HEK293 (cell line): Measurements from ENCODE around the gene LRRC51.

ENCODE experiments used
- CTCF ChIA-PET: fragments of 350-600 bp; formaldehyde crosslinking; extraction: SDS; loops from one replicate; lab custom pipeline; 2021; ENCODE audit warnings: antibody characterized with exemption; lab: Yijun Ruan, JAX
- POLR2A ChIA-PET: fragments of 300-600 bp; formaldehyde crosslinking; extraction: SDS; loops from one replicate; lab custom pipeline; 2020; ENCODE audit warnings: antibody characterized with exemption, inconsistent platforms; lab: Yijun Ruan, JAX
- H3K27ac ChIP-seq: fragments of 200-500 bp; sonication (Bioruptor generic); 2 replicates; pipeline ENCODE4 v1.5.1; 2014; ENCODE audit warnings: low read depth, low read length, control low read depth, inconsistent platforms; ENCODE audit errors: extremely low read depth
- H3K36me3 ChIP-seq, 2 experiments: fragments of 200-500 bp in 1 of 2; sonication (Bioruptor generic) in 1 of 2; 1 replicate in 1 of 2; 2 replicates in 1 of 2; pipeline ENCODE4 v1.5.1; 2014 to 2017; ENCODE audit warnings: inconsistent platforms in 2 of 2, low read length in 2 of 2; ENCODE audit not compliant: control insufficient read depth in 2 of 2, insufficient read depth in 1 of 2
- H3K4me1 ChIP-seq: fragments of 200-500 bp; sonication (Bioruptor generic); 2 replicates; pipeline ENCODE4 v1.5.1; 2014; ENCODE audit warnings: mild to moderate bottlenecking, low read length, inconsistent platforms; ENCODE audit not compliant: control insufficient read depth, insufficient read depth
- H3K4me3 ChIP-seq: 2 replicates; pipeline ENCODE4 v1.5.1; 2011; ENCODE audit warnings: low read depth, mild to moderate bottlenecking, control low read depth, low read length, moderate library complexity
- H3K9me3 ChIP-seq: fragments of 200-500 bp; sonication (Bioruptor generic); 2 replicates; pipeline ENCODE4 v1.5.1; 2014; ENCODE audit warnings: low read depth, low read length, inconsistent platforms; ENCODE audit not compliant: control insufficient read depth, insufficient read depth
- BCL11B ChIP-seq: fragments of 450-650 bp; formaldehyde crosslinking; IDR thresholded peaks from 2 replicates; pipeline ENCODE4 v1.5.1; 2016; ENCODE audit warnings: low read depth, missing biosample characterization, missing genetic modification characterization
- EGR2 ChIP-seq: fragments of 450-650 bp; formaldehyde crosslinking; IDR thresholded peaks from 2 replicates; pipeline ENCODE4 v1.5.1; 2016; ENCODE audit warnings: low read depth, missing biosample characterization, missing genetic modification characterization
- KLF9 ChIP-seq: fragments of 450-650 bp; formaldehyde crosslinking; IDR thresholded peaks from 2 replicates; pipeline ENCODE4 v1.5.1; 2016; ENCODE audit warnings: missing biosample characterization, missing genetic modification characterization, low read depth
- MEIS1 ChIP-seq: sonication (generic); formaldehyde crosslinking; IDR thresholded peaks from 2 replicates; pipeline ENCODE4 v1.8.1; 2022; ENCODE audit warnings: missing genetic modification reagents, mild to moderate bottlenecking, borderline replicate concordance
- SCRT2 ChIP-seq: fragments of 450-650 bp; formaldehyde crosslinking; IDR thresholded peaks from 2 replicates; pipeline ENCODE4 v1.5.1; 2016; ENCODE audit warnings: missing biosample characterization, missing genetic modification characterization
- SETDB1 ChIP-seq: IDR thresholded peaks from one replicate; pipeline ENCODE4 v1.6.1; 2017; ENCODE audit warnings: mild to moderate bottlenecking, low read length, moderate library complexity, mixed read lengths; ENCODE audit not compliant: insufficient read length
- SP2 ChIP-seq: fragments of 450-650 bp; formaldehyde crosslinking; IDR thresholded peaks from 2 replicates; pipeline ENCODE4 v1.5.1; 2016; ENCODE audit warnings: missing biosample characterization, missing genetic modification characterization
- SP7 ChIP-seq: fragments of 450-650 bp; formaldehyde crosslinking; IDR thresholded peaks from 2 replicates; pipeline ENCODE4 v1.5.1; 2016; ENCODE audit warnings: missing biosample characterization, missing genetic modification characterization
- ZBTB17 ChIP-seq: fragments of 450-650 bp; formaldehyde crosslinking; IDR thresholded peaks from 2 replicates; pipeline ENCODE4 v1.5.1; 2016; ENCODE audit warnings: missing biosample characterization, missing genetic modification characterization
- ZBTB20 ChIP-seq: fragments of 450-650 bp; formaldehyde crosslinking; IDR thresholded peaks from 2 replicates; pipeline ENCODE4 v1.5.1; 2016; ENCODE audit warnings: missing biosample characterization, missing genetic modification characterization
- ZBTB48 ChIP-seq: fragments of 450-650 bp; formaldehyde crosslinking; IDR thresholded peaks from 2 replicates; pipeline ENCODE4 v1.5.1; 2016; ENCODE audit warnings: missing biosample characterization, missing genetic modification characterization
- ZBTB8A ChIP-seq: fragments of 450-650 bp; formaldehyde crosslinking; IDR thresholded peaks from 2 replicates; pipeline ENCODE4 v1.5.1; 2016; ENCODE audit warnings: missing biosample characterization, missing genetic modification characterization
- TF ChIP-seq, protein P1 (sequence below): fragments of 450-650 bp; formaldehyde crosslinking; IDR thresholded peaks from 2 replicates; pipeline ENCODE4 v1.5.1; 2017; ENCODE audit warnings: missing biosample characterization, missing genetic modification characterization
- TF ChIP-seq, protein P2 (sequence below): fragments of 450-650 bp; formaldehyde crosslinking; IDR thresholded peaks from 2 replicates; pipeline ENCODE4 v1.5.1; 2017; ENCODE audit warnings: missing biosample characterization, missing genetic modification characterization
- TF ChIP-seq, protein P3 (sequence below): fragments of 450-650 bp; formaldehyde crosslinking; optimal IDR thresholded peaks from 2 replicates; pipeline ENCODE3; 2016; ENCODE audit warnings: missing biosample characterization, mild to moderate bottlenecking, missing genetic modification characterization
- TF ChIP-seq, protein P4 (sequence below): fragments of 450-650 bp; formaldehyde crosslinking; IDR thresholded peaks from 2 replicates; pipeline ENCODE4 v1.5.1; 2016; ENCODE audit warnings: missing biosample characterization, missing genetic modification characterization
- TF ChIP-seq, protein P5 (sequence below): fragments of 450-650 bp; formaldehyde crosslinking; IDR thresholded peaks from 2 replicates; pipeline ENCODE4 v1.5.1; 2017; ENCODE audit warnings: missing biosample characterization, missing genetic modification characterization

The LRRC51 gene

DNA sequence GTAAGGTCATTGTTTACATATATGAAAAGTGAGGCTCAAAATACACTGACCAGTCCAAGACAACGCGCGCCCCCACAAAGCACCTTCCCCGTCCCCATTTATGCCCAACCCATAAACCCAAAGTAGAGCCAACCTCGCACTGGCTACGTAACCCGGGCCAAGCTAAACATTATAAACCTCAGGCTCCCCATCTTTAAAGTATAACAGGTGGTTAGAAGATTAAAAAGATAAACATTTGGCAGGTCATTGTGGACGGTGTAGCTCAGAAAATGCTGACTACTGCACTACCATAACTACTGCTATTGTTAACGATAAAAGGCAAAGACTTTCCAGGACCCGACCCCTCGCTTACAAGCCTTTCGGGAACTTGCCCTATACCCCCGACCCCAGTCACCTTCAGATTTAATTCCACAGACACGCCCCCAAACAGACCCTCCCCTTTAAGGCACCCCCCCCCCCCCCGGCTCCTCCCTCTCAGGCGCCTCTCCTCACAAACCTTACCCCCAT is 778 bp upstream of the LRRC51 start:
- peak overlapping the region; percentile 77 for H3K4me3 ChIP-seq
- peak overlapping the region; percentile 57 for H3K27ac ChIP-seq
- peaks cover 0 to 8% of the 10 kb centered on the region in 2 experiments; a peak in 2 of 3 replicates for H3K36me3 ChIP-seq
- TF ChIP-seq, protein P1, sequence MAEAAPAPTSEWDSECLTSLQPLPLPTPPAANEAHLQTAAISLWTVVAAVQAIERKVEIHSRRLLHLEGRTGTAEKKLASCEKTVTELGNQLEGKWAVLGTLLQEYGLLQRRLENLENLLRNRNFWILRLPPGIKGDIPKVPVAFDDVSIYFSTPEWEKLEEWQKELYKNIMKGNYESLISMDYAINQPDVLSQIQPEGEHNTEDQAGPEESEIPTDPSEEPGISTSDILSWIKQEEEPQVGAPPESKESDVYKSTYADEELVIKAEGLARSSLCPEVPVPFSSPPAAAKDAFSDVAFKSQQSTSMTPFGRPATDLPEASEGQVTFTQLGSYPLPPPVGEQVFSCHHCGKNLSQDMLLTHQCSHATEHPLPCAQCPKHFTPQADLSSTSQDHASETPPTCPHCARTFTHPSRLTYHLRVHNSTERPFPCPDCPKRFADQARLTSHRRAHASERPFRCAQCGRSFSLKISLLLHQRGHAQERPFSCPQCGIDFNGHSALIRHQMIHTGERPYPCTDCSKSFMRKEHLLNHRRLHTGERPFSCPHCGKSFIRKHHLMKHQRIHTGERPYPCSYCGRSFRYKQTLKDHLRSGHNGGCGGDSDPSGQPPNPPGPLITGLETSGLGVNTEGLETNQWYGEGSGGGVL (tag by site-specific recombination) = peak; percentile 42; the same call in 1 of the 2 replicates
- TF ChIP-seq SCRT2 (tag by site-specific recombination) (peak; percentile 73), ZBTB48 (0 out of 2 replicates have a peak, but pooled peaks have one; percentile 27), EGR2 (tag by site-specific recombination) (0 out of 2 replicates have a peak, but pooled peaks have one; percentile 3), BCL11B (tag by site-specific recombination) (0 out of 2 replicates have a peak, but pooled peaks have one; percentile 50), SP7 (tag by site-specific recombination) (0 out of 2 replicates have a peak, but pooled peaks have one; percentile 6), KLF9 (peak; percentile 81), ZBTB20 (tag by site-specific recombination) (no peak), SP2 (tag by site-specific recombination) (no peak), SETDB1 (no peak)
- TF ChIP-seq, all 188 proteins: peak for 7
- Histone ChIP-seq H3K4me1 (no peaks in the 10 kb centered on the region), H3K9me3 (no peaks in the 10 kb centered on the region)
- CTCF ChIA-PET = interaction anchor here (2.5 kb wide), 1 partner anchor 55 kb away, joined by 22 read pairs; no protein-coding TSS in a partner anchor
- POLR2A ChIA-PET = interaction anchor here (0.8 kb wide), 2 partner anchors 41 to 351 kb away, joined by 4 to 7 read pairs; no protein-coding TSS in a partner anchor

DNA sequence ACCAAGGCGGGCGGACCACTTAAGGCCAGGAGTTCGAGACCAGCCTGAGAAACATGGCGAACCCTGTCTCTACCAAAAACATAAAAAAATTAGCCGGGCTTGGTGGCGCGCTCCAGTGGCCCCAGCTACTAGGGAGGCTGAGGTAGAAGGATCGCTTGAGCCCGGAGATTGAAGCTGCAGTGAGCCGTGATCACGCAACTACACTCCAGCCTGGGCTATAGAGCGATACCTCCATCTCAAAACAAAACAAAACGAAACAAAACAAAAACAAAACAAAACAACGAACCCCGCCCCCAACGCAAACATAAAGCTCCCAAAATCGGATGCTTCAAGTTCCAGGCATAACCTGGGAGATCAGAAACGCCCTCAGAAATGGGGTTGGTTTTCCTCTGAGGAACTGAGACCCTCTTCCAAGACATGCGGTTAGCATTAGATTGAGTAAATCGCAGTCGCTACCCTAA is 564 bp downstream of the LRRC51 start:
- CTCF ChIA-PET = interaction anchor here (0.6 to 2.3 kb wide), 6 partner anchors 10 to 374 kb away, joined by 3 to 17 read pairs (median 6); no protein-coding TSS in a partner anchor
- Histone ChIP-seq H3K36me3 (peaks cover 0 to 4% of the 10 kb centered on the region in 2 experiments; a peak in 2 of 3 replicates), H3K4me3 (peak overlapping the region; percentile 57), H3K4me1 (no peaks in the 10 kb centered on the region), H3K9me3 (no peaks in the 10 kb centered on the region), H3K27ac (no peak overlapping the region; the same call in 1 of the 2 replicates)
- no peak for TF ChIP-seq MEIS1 (CRISPR knock-in tag)
- TF ChIP-seq, protein P2, sequence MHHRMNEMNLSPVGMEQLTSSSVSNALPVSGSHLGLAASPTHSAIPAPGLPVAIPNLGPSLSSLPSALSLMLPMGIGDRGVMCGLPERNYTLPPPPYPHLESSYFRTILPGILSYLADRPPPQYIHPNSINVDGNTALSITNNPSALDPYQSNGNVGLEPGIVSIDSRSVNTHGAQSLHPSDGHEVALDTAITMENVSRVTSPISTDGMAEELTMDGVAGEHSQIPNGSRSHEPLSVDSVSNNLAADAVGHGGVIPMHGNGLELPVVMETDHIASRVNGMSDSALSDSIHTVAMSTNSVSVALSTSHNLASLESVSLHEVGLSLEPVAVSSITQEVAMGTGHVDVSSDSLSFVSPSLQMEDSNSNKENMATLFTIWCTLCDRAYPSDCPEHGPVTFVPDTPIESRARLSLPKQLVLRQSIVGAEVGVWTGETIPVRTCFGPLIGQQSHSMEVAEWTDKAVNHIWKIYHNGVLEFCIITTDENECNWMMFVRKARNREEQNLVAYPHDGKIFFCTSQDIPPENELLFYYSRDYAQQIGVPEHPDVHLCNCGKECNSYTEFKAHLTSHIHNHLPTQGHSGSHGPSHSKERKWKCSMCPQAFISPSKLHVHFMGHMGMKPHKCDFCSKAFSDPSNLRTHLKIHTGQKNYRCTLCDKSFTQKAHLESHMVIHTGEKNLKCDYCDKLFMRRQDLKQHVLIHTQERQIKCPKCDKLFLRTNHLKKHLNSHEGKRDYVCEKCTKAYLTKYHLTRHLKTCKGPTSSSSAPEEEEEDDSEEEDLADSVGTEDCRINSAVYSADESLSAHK (tag by site-specific recombination) = 0 out of 2 replicates have a peak, but pooled peaks have one; percentile 2
- POLR2A ChIA-PET = interaction anchor here (0.6 to 1.8 kb wide), 5 partner anchors 13 to 49 kb away, joined by 3 to 6 read pairs (median 3); partner anchors contain the start of gene ANAPC15

DNA sequence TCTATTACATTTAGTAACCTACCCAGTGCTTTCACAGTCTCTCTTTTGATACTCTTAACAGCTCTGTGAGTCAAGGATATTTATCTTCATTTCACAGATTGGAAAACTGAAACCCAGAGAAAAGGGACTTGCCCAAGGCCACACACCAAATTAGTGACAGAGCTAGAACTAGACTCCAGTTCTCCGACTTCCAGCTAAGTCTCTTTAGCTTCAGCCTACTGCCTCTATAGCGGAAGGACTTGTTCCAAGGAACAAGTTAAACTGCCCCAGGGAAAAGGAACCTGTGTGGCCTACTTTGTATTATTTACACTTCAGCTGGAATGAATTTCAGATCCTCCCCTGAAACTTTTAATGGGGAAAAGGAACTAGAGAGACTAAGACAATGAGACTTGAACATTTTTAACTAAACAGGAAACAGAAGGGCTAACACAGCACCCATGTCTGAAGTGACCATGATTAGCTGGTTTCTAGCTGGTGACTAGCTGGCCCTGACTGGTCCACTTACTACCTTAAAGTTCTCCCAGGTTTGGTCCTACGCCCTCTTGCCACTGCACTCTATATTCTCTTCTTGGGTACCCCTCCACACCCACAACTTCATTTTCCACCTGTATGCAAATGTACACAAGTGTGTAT is 1.3 kb downstream of the LRRC51 start:
- Histone ChIP-seq H3K9me3 (no peaks in the 10 kb centered on the region), H3K4me3 (no peak overlapping the region), H3K27ac (no peak overlapping the region), H3K4me1 (no peaks in the 10 kb centered on the region), H3K36me3 (peaks cover 0 to 3% of the 10 kb centered on the region in 2 experiments; a peak in 1 of 3 replicates)
- ChIA-PET CTCF (interaction anchor here (0.7 to 2.3 kb wide), 7 partner anchors 9 to 112 kb away, joined by 3 to 17 read pairs (median 5); no protein-coding TSS in a partner anchor), POLR2A (interaction anchor here (0.6 to 1.8 kb wide), 6 partner anchors 13 to 50 kb away, joined by 3 to 6 read pairs (median 3); partner anchors contain the start of gene ANAPC15)
- TF ChIP-seq, protein P3, sequence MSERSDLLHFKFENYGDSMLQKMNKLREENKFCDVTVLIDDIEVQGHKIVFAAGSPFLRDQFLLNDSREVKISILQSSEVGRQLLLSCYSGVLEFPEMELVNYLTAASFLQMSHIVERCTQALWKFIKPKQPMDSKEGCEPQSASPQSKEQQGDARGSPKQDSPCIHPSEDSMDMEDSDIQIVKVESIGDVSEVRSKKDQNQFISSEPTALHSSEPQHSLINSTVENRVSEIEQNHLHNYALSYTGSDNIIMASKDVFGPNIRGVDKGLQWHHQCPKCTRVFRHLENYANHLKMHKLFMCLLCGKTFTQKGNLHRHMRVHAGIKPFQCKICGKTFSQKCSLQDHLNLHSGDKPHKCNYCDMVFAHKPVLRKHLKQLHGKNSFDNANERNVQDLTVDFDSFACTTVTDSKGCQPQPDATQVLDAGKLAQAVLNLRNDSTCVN (tag by site-specific recombination) = no peak
- TF ChIP-seq ZBTB17 (tag by site-specific recombination) (no peak), ZBTB8A (tag by site-specific recombination) (no peak)
- TF ChIP-seq, protein P4, sequence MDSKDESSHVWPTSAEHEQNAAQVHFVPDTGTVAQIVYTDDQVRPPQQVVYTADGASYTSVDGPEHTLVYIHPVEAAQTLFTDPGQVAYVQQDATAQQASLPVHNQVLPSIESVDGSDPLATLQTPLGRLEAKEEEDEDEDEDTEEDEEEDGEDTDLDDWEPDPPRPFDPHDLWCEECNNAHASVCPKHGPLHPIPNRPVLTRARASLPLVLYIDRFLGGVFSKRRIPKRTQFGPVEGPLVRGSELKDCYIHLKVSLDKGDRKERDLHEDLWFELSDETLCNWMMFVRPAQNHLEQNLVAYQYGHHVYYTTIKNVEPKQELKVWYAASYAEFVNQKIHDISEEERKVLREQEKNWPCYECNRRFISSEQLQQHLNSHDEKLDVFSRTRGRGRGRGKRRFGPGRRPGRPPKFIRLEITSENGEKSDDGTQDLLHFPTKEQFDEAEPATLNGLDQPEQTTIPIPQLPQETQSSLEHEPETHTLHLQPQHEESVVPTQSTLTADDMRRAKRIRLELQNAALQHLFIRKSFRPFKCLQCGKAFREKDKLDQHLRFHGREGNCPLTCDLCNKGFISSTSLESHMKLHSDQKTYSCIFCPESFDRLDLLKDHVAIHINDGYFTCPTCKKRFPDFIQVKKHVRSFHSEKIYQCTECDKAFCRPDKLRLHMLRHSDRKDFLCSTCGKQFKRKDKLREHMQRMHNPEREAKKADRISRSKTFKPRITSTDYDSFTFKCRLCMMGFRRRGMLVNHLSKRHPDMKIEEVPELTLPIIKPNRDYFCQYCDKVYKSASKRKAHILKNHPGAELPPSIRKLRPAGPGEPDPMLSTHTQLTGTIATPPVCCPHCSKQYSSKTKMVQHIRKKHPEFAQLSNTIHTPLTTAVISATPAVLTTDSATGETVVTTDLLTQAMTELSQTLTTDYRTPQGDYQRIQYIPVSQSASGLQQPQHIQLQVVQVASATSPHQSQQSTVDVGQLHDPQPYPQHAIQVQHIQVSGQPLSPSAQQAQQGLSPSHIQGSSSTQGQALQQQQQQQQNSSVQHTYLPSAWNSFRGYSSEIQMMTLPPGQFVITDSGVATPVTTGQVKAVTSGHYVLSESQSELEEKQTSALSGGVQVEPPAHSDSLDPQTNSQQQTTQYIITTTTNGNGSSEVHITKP (tag by site-specific recombination) = no peak
- TF ChIP-seq, protein P5, sequence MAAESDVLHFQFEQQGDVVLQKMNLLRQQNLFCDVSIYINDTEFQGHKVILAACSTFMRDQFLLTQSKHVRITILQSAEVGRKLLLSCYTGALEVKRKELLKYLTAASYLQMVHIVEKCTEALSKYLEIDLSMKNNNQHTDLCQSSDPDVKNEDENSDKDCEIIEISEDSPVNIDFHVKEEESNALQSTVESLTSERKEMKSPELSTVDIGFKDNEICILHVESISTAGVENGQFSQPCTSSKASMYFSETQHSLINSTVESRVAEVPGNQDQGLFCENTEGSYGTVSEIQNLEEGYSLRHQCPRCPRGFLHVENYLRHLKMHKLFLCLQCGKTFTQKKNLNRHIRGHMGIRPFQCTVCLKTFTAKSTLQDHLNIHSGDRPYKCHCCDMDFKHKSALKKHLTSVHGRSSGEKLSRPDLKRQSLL = no peak
